H9 (cell line): ENCODE results near the gene KIF27. TPM values are rescaled to one million over a fixed set of nuclear protein-coding genes. Genes with fewer than 3 reads are reported as not detected.
"Not testable (repeated sequence)": the region's sequence is repeated elsewhere in the genome, so short reads cannot be mapped to it uniquely, and the experiment has no call there.

Experiments
- DNase-seq: peaks from one replicate; pipeline ENCODE4 v3.0.0-alpha.2; 2017
- H2AFZ ChIP-seq: one replicate; pipeline ENCODE4 v1.6.1; 2013; ENCODE audit warnings: mild to moderate bottlenecking, low read length, control low read depth, moderate library complexity
- H2AK5ac ChIP-seq: 2 replicates; pipeline ENCODE4 v1.6.1; 2013; ENCODE audit warnings: low read length, control low read depth, mixed read lengths; ENCODE audit not compliant: insufficient read length
- H2BK120ac ChIP-seq: one replicate; pipeline ENCODE4 v1.6.1; 2013; ENCODE audit warnings: low read depth, mild to moderate bottlenecking, low read length, control low read depth, inconsistent platforms; ENCODE audit not compliant: poor library complexity, severe bottlenecking
- H2BK12ac ChIP-seq: 2 replicates; pipeline ENCODE4 v1.6.1; 2013; ENCODE audit warnings: low read length, control low read depth, mixed read lengths, low read depth; ENCODE audit not compliant: insufficient read length
- H2BK15ac ChIP-seq: 2 replicates; pipeline ENCODE4 v1.6.1; 2013; ENCODE audit warnings: low read depth, low read length, control low read depth
- H2BK20ac ChIP-seq: one replicate; pipeline ENCODE4 v1.6.1; 2013; ENCODE audit warnings: low read depth, mild to moderate bottlenecking, low read length, control low read depth, inconsistent platforms; ENCODE audit not compliant: poor library complexity, severe bottlenecking
- H2BK5ac ChIP-seq: 2 replicates; pipeline ENCODE4 v1.6.1; 2013; ENCODE audit warnings: low read length, control low read depth, mixed read lengths; ENCODE audit not compliant: insufficient read length
- H3K14ac ChIP-seq: 2 replicates; pipeline ENCODE4 v1.6.1; 2013; ENCODE audit warnings: low read length, control low read depth; ENCODE audit not compliant: insufficient read depth
- H3K18ac ChIP-seq: 2 replicates; pipeline ENCODE4 v1.6.1; 2013; ENCODE audit warnings: low read depth, mild to moderate bottlenecking, mixed read lengths, low read length, control low read depth; ENCODE audit not compliant: insufficient read length
- H3K23ac ChIP-seq: 2 replicates; pipeline ENCODE4 v1.6.1; 2013; ENCODE audit warnings: low read length, control low read depth, mixed read lengths, low read depth; ENCODE audit not compliant: insufficient read length
- H3K23me2 ChIP-seq: 2 replicates; pipeline ENCODE4 v1.6.1; 2013; ENCODE audit warnings: low read depth, mild to moderate bottlenecking, mixed read lengths, low read length, control low read depth; ENCODE audit not compliant: insufficient read length, poor library complexity, severe bottlenecking
- H3K27ac ChIP-seq: 2 replicates; pipeline ENCODE4 v1.5.1; 2013; ENCODE audit warnings: low read length, control low read depth, mixed read lengths, low read depth; ENCODE audit not compliant: insufficient read length
- H3K27me3 ChIP-seq: 2 replicates; pipeline ENCODE4 v1.6.1; 2013; ENCODE audit warnings: low read length, control low read depth, inconsistent platforms; ENCODE audit not compliant: insufficient read depth
- H3K4ac ChIP-seq: 2 replicates; pipeline ENCODE4 v1.6.1; 2013; ENCODE audit warnings: low read depth, mild to moderate bottlenecking, control low read depth, inconsistent platforms, low read length, moderate library complexity
- H3K4me1 ChIP-seq: 2 replicates; pipeline ENCODE4 v1.6.1; 2013; ENCODE audit warnings: low read length, control low read depth, inconsistent platforms; ENCODE audit not compliant: insufficient read depth
- H3K4me2 ChIP-seq: 2 replicates; pipeline ENCODE4 v1.6.1; 2013; ENCODE audit warnings: low read length, control low read depth, mixed read lengths; ENCODE audit not compliant: insufficient read length, insufficient read depth
- H3K56ac ChIP-seq: 2 replicates; pipeline ENCODE4 v1.6.1; 2013; ENCODE audit warnings: low read depth, mild to moderate bottlenecking, mixed read lengths, low read length, control low read depth; ENCODE audit not compliant: insufficient read length
- H3K79me1 ChIP-seq: 2 replicates; pipeline ENCODE4 v1.6.1; 2013; ENCODE audit warnings: low read depth, mild to moderate bottlenecking, moderate library complexity, low read length, control low read depth, inconsistent platforms; ENCODE audit not compliant: insufficient read depth, poor library complexity, severe bottlenecking
- H3K79me2 ChIP-seq: 2 replicates; pipeline ENCODE4 v1.6.1; 2013; ENCODE audit warnings: low read length, control low read depth, inconsistent platforms; ENCODE audit not compliant: insufficient read depth
- H3K9ac ChIP-seq: 2 replicates; pipeline ENCODE4 v1.6.1; 2013; ENCODE audit warnings: low read length, control low read depth, mixed read lengths; ENCODE audit not compliant: insufficient read length; ENCODE audit errors: extremely low read depth
- H3K9me3 ChIP-seq: one replicate; pipeline ENCODE4 v1.6.1; 2013; ENCODE audit warnings: low read depth, low read length, inconsistent platforms; ENCODE audit not compliant: control insufficient read depth
- H3T11ph ChIP-seq: one replicate; pipeline ENCODE4 v1.6.1; 2013; ENCODE audit warnings: mild to moderate bottlenecking, low read length, control low read depth, inconsistent platforms
- H4K20me1 ChIP-seq: one replicate; pipeline ENCODE4 v1.6.1; 2013; ENCODE audit not compliant: control insufficient read depth, insufficient read length, insufficient read depth
- H4K5ac ChIP-seq: 2 replicates; pipeline ENCODE4 v1.6.1; 2013; ENCODE audit warnings: low read depth, mild to moderate bottlenecking, mixed read lengths, low read length, control low read depth; ENCODE audit not compliant: insufficient read length
- H4K8ac ChIP-seq: replicated peaks from 2 replicates; pipeline ENCODE4 v1.6.1; 2013; ENCODE audit warnings: low read length, control low read depth, mixed read lengths, low read depth; ENCODE audit not compliant: insufficient read length
- H4K91ac ChIP-seq: 2 replicates; pipeline ENCODE4 v1.6.1; 2013; ENCODE audit warnings: low read depth, mild to moderate bottlenecking, moderate library complexity, mixed read lengths, low read length, control low read depth; ENCODE audit not compliant: insufficient read length
- H3K27ac Mint-ChIP-seq, 3 experiments: 2 replicates in 2 of 3; 3 replicates in 1 of 3; pipeline ENCODE4 v1.8.0; 2020 to 2021; ENCODE audit warnings: mixed read lengths in 3 of 3, mild to moderate bottlenecking in 1 of 3, moderate library complexity in 1 of 3
- H3K27me3 Mint-ChIP-seq: 2 replicates; pipeline ENCODE4 v1.8.0; 2021; ENCODE audit warnings: low read depth, mild to moderate bottlenecking, moderate library complexity, mixed read lengths
- H3K36me3 Mint-ChIP-seq, 3 experiments: 2 replicates in 2 of 3; 3 replicates in 1 of 3; pipeline ENCODE4 v1.8.0; 2020 to 2021; ENCODE audit warnings: low read depth in 3 of 3, mixed read lengths in 3 of 3; ENCODE audit not compliant: insufficient read depth in 1 of 3
- H3K4me1 Mint-ChIP-seq, 2 experiments: 2 replicates each; pipeline ENCODE4 v1.8.0; 2020; ENCODE audit warnings: mixed read lengths in 2 of 2
- H3K4me3 Mint-ChIP-seq, 2 experiments: 2 replicates in 1 of 2; 3 replicates in 1 of 2; pipeline ENCODE4 v1.8.0; 2020 to 2021; ENCODE audit warnings: mild to moderate bottlenecking in 2 of 2, mixed read lengths in 2 of 2, moderate library complexity in 1 of 2
- H3K9me3 Mint-ChIP-seq, 2 experiments: 2 replicates in 1 of 2; 3 replicates in 1 of 2; pipeline ENCODE4 v1.8.0; 2020; ENCODE audit warnings: mild to moderate bottlenecking in 2 of 2, mixed read lengths in 2 of 2, moderate library complexity in 1 of 2
- WGBS: extraction: QIAGEN DNeasy Blood & Tissue Kit; methylation state at CpG from one replicate; pipeline ENCODE4 v1.1.7; 2013; ENCODE audit warnings: missing lambda C conversion rate, low lambda C conversion rate, mixed read lengths; ENCODE audit not compliant: insufficient read length; ENCODE audit errors: extremely low coverage; 5-methylcytosine and 5-hydroxymethylcytosine counted together
- total RNA-seq: library from RNA; stranded (reverse); gene quantifications from 2 replicates; pipeline ENCODE4 v1.2.1, GENCODE V29; 2021
- TF ChIP-seq, protein P1 (sequence below): fragments of 200-600 bp; sonication (generic); conservative IDR thresholded peaks from 3 replicates; pipeline ENCODE4 v1.8.0; 2021; ENCODE audit warnings: antibody characterized with exemption, mild to moderate bottlenecking

Gene KIF27
- total RNA-seq, 1 experiment from 2014 or later, result 2.9 TPM

DNA sequence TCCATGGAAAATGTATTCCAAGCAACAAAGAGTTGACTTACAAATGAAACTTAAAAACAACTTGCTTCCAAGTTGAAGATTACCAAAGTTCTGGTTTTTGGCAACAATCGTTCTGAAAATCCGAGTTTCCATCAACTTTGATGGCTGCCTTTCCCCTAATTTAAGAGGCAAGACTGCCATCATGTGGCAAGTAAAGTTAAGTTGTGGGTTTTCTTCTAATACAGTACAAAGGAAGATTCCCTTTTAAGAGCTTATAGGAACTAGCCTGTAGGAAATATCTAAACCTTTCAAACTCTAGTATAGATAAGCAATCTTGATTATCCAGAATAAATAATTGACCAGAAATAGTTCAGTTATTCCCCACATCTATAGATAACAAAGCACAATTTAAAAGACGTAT, 9.0 kb downstream of the KIF27 start:
- no CpG with 5 or more reads among the region's 3 CpGs for WGBS
- not testable (repeated sequence) for H3K36me3 Mint-ChIP-seq, H3K4me3 Mint-ChIP-seq

More for the DNA sequence above, 9.0 kb downstream of the KIF27 start:
- H3K18ac ChIP-seq, H4K8ac ChIP-seq, H2AK5ac ChIP-seq, H2AFZ ChIP-seq, H3K9me3 ChIP-seq, H2BK5ac ChIP-seq, H2BK120ac ChIP-seq, H3K9ac ChIP-seq, H3K4me1 Mint-ChIP-seq, H4K20me1 ChIP-seq, H3K23ac ChIP-seq, H4K91ac ChIP-seq, H3K14ac ChIP-seq, H3K27ac Mint-ChIP-seq, H2BK12ac ChIP-seq, H4K5ac ChIP-seq, H2BK15ac ChIP-seq, H3K4me2 ChIP-seq, DNase-seq, H3K4ac ChIP-seq, H3K4me1 ChIP-seq, H3K79me1 ChIP-seq, H3T11ph ChIP-seq, H3K27ac ChIP-seq, H3K79me2 ChIP-seq, H3K27me3 ChIP-seq, H3K56ac ChIP-seq, H3K27me3 Mint-ChIP-seq, H3K23me2 ChIP-seq, H3K9me3 Mint-ChIP-seq, H2BK20ac ChIP-seq: not testable (repeated sequence)
- TF ChIP-seq, protein P1, sequence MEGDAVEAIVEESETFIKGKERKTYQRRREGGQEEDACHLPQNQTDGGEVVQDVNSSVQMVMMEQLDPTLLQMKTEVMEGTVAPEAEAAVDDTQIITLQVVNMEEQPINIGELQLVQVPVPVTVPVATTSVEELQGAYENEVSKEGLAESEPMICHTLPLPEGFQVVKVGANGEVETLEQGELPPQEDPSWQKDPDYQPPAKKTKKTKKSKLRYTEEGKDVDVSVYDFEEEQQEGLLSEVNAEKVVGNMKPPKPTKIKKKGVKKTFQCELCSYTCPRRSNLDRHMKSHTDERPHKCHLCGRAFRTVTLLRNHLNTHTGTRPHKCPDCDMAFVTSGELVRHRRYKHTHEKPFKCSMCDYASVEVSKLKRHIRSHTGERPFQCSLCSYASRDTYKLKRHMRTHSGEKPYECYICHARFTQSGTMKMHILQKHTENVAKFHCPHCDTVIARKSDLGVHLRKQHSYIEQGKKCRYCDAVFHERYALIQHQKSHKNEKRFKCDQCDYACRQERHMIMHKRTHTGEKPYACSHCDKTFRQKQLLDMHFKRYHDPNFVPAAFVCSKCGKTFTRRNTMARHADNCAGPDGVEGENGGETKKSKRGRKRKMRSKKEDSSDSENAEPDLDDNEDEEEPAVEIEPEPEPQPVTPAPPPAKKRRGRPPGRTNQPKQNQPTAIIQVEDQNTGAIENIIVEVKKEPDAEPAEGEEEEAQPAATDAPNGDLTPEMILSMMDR, result peak; percentile 69
